DMS79 treated with DMSO at 0.1 percent for 48 hours (cell line): ENCODE results near the gene SERPINB10.

Experiments used
- DNase-seq: peaks from one replicate; lab custom pipeline; 2025; lab: John Stamatoyannopoulos, UW

SERPINB10 gene

DNA sequence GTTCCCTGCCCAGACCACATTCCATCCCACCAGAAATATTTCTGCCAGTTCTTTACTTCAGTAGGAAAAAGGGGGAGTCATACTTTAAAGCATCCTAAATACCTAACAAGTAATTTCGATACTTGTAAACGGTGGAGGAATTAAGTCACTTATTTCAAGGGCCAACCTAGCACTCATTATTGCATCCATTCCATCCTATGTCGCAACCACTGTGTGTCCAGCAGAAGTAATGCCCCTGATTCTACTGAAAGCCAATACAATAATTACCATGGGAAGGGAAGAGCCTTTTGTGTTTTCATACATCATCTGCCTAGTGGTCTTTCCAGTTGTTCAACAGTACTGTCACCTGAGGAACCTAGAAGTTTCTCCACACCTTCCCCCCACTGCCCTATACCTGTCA is 74.6 kb downstream of the SERPINB10 start:
- no peak for DNase-seq
